ENCODE results near the gene TRNAU1AP.
"Not testable (repeated sequence)": the region's sequence is repeated elsewhere in the genome, so short reads cannot be mapped to it uniquely, and the experiment has no call there.

GRCh38 chr1:28525002-28525642 lies 27.8 kb upstream of the TRNAU1AP start:
- TF ChIP-seq SNAI2 (CRISPR knock-in tag; IDR thresholded peaks at IDR 0.05); BACH2 (CRISPR knock-in tag; IDR thresholded peaks at IDR 0.05; ENCODE audit: borderline replicate concordance); TSHZ2 (CRISPR knock-in tag; IDR thresholded peaks at IDR 0.05); PPARA (CRISPR knock-in tag; IDR thresholded peaks at IDR 0.05; ENCODE audit: borderline replicate concordance); ZNF70 (CRISPR knock-in tag; IDR thresholded peaks at IDR 0.05); POU6F1 (CRISPR knock-in tag; IDR thresholded peaks at IDR 0.05; ENCODE audit: borderline replicate concordance, low read depth); ZFP30 (CRISPR knock-in tag; IDR thresholded peaks at IDR 0.05); TCF4 (CRISPR knock-in tag; IDR thresholded peaks at IDR 0.05; ENCODE audit: borderline replicate concordance); CREB5 (CRISPR knock-in tag; IDR thresholded peaks at IDR 0.05; ENCODE audit: low read depth); ZNF565 (CRISPR knock-in tag; conservative IDR thresholded peaks at IDR 0.05; ENCODE audit: low read depth); ZFP3 (CRISPR knock-in tag; IDR thresholded peaks at IDR 0.05); TOX (CRISPR knock-in tag; IDR thresholded peaks at IDR 0.05; ENCODE audit: borderline replicate concordance); ARNTL (CRISPR knock-in tag; IDR thresholded peaks at IDR 0.05; ENCODE audit: borderline replicate concordance, low read depth); CSRNP3 (CRISPR knock-in tag; IDR thresholded peaks at IDR 0.05): not testable (repeated sequence)
